ENCODE results near the gene C6orf132. TPM values are rescaled to one million over a fixed set of nuclear protein-coding genes. Genes with fewer than 3 reads are reported as not detected.

Gene C6orf132, protein sequence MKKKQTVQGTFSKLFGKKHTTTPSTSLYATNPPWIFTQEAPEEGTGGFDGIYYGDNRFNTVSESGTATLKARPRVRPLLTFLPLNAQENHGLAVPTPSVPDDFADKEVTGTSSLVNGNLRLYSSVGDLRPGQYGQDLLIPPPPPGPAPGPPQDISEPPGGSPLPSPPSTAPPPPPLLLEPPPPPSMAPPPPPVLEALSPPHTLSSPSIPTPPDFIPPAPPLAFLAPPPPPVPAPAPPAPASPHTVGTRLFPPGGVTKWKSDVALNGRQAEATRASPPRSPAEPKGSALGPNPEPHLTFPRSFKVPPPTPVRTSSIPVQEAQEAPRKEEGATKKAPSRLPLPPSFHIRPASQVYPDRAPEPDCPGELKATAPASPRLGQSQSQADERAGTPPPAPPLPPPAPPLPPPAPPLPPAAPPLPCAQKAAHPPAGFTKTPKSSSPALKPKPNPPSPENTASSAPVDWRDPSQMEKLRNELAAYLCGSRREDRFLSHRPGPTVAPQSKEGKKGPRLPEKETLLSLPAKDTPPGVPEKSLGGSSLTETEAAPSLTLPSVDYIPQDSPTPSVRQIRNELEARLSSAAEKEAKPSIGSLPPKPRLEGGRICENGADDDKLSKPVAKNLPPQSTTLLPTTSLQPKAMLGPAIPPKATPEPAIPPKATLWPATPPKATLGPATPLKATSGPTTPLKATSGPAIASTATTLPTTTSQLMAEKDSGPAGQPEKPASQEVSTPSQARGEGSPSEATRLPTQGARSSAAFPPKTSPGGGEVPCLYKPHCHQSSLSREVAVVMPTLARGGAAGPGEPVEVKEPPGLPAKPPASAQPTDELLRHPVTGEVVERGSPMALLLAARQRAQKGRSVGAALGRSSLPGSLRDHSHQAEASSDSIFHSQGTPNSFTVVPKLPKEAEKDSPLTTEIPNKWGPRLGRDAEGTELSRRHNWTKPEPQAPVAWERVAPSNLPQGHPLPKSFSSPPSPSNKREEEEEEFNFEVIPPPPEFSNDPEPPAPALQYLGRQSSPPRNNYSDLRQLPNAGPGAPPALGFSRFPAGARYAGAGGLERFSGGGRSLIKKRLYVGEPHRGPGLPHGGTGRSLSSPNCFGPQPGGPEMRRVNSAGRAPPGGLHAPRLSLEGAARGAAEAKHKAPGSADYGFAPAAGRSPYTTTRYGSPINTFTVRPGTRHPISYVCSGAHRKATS
- 10 to 100 TPM; 22.2 to 67.6 (median 57.6) TPM for total RNA-seq
- long read RNA-seq, donor 1, partial matches to known transcripts: 3 of 8 reads
- long read RNA-seq, donor 1, other reads (novel, unspliced or antisense): 4 of 8 reads
- long read RNA-seq, donor 2, transcript C6orf132-202 (3 exons, 894 nt): major isoform, 10 of 11 reads
- long read RNA-seq, donor 2, partial matches to known transcripts: 0 of 11 reads
- long read RNA-seq, donor 2, other reads (novel, unspliced or antisense): 1 of 11 reads

DNA sequence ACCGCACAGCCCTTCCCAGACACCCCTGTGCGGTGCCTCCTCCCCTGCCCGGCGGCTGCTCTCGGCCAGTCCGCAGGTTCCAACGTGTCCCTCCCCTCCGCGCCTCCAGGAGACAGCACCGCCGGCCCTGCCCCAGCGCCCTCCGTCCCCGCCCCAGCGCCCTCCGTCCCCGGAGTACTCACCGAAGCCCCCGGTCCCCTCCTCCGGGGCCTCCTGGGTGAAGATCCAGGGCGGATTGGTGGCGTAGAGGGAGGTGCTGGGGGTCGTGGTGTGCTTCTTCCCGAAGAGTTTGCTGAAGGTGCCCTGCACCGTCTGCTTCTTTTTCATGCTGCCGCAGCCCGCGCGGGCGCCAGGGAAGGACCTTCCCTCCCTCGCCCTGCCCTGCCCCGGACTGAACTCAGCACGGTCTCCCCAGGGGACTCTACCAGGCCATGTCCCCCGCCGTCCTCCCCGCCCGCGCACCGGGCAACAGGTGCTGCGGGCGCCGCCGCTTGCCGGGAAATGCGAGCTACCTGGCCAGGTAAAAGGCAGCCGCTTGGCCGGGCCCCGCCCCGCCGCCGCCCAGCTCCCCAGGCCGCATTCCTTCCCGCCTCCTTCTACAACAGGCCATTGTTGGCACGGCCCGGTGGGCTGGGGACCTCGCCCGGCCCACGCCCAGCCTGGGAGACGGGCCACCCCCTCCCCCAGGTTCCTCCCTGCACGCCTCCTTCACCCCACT, at the start of gene C6orf132:
TSS of gene C6orf132 (minus strand) at position 503 of the 718 bp plus-strand sequence. CDS start at position 327, 176 bp downstream.
- ATAC-seq: peak; percentile 73
- no peaks in the 10 kb centered on the region for H3K9me3 ChIP-seq
- H3K36me3 ChIP-seq (ENCODE audit: low read depth): no peaks in the 10 kb centered on the region
- H3K4me3 ChIP-seq: peak within 1 kb of the TSS; percentile 54
- TF ChIP-seq, protein P1, sequence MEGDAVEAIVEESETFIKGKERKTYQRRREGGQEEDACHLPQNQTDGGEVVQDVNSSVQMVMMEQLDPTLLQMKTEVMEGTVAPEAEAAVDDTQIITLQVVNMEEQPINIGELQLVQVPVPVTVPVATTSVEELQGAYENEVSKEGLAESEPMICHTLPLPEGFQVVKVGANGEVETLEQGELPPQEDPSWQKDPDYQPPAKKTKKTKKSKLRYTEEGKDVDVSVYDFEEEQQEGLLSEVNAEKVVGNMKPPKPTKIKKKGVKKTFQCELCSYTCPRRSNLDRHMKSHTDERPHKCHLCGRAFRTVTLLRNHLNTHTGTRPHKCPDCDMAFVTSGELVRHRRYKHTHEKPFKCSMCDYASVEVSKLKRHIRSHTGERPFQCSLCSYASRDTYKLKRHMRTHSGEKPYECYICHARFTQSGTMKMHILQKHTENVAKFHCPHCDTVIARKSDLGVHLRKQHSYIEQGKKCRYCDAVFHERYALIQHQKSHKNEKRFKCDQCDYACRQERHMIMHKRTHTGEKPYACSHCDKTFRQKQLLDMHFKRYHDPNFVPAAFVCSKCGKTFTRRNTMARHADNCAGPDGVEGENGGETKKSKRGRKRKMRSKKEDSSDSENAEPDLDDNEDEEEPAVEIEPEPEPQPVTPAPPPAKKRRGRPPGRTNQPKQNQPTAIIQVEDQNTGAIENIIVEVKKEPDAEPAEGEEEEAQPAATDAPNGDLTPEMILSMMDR (IDR thresholded peaks at IDR 0.05): no peak
- peaks cover 38% of the 10 kb centered on the region for H3K4me1 ChIP-seq (ENCODE audit: low read depth)
- DNase-seq: peak; percentile 88
- intact Hi-C loops (cut with DNase I, micrococcal nuclease): no loop called here

DNA sequence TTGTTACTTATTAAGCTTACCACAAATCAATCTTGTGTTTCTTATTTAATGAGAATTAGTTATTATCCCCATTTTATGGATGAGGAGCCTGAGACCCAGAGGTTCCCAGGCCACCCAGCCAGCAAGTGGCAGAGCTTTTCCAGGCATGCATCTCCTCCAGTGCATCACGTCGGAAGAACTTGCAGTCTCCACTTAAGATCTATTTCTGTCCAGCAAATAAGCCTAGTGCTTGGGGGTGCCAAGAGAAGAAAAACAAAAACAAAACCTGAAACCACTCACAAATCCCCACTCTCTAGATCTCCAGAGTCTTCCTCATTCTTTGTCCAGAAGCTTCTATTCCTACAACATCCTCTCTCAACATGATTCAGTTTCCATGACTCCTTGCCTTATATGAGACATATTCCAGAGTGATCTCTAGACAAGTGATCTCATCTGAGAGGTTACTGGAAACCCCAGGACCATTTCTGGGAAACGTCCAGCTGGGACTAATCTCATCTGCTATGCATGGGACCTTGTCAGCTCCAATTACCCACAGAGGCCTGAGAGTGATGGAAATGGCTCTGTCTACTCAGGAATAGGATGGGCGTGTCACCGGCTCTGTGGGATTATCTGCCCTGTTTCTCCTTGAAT, 48.2 kb upstream of the C6orf132 start:
- H3K4me1 ChIP-seq (ENCODE audit: low read depth): no peaks in the 10 kb centered on the region
- no peaks in the 10 kb centered on the region for H3K36me3 ChIP-seq (ENCODE audit: low read depth)
- H3K9me3 ChIP-seq: no peaks in the 10 kb centered on the region
- ATAC-seq: peak; percentile 19
- intact Hi-C loops (cut with DNase I, micrococcal nuclease): no loop called here
- no peak for DNase-seq
- TF ChIP-seq, protein P1 (IDR thresholded peaks at IDR 0.05): no peak
- H3K4me3 ChIP-seq: no peak overlapping the region

- DNase-seq: no peak
- TF ChIP-seq, protein P1 (IDR thresholded peaks at IDR 0.05): no peak
- Histone ChIP-seq H3K4me1 (ENCODE audit: low read depth) (no peaks in the 10 kb centered on the region), H3K9me3 (no peaks in the 10 kb centered on the region), H3K4me3 (no peak overlapping the region), H3K36me3 (ENCODE audit: low read depth) (no peaks in the 10 kb centered on the region)
- intact Hi-C loops (cut with DNase I, micrococcal nuclease): no loop called here
- ATAC-seq: no peak
These were observed 46.0 kb upstream of the C6orf132 start for GRCh38 chr6:42188406-42188805.

DNA sequence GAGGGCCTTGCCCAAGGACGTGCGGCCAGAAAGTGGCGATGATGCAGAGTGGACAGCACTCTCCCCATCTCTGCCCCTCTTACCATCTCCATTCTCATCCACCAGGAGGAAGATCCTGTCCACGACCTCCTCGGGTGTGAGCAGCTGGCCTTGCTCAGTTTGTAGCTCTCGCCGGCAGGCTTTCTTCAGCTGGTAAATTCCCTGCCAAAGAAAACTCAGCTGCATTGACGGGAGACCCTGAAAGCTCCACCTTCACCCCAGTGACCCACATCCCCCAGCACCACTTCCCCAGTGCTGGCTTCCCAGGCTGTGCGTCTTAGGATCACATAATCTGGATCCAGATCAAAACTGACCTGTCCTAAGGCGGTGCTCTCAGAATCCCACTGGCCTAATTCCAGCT, 43.2 kb upstream of the C6orf132 start:
- DNase-seq (no peak), ATAC-seq (no peak)
- no peak overlapping the region for H3K4me3 ChIP-seq
- TF ChIP-seq, protein P1 (IDR thresholded peaks at IDR 0.05): no peak
- intact Hi-C loops (cut with DNase I, micrococcal nuclease): no loop called here
- no peaks in the 10 kb centered on the region for H3K4me1 ChIP-seq (ENCODE audit: low read depth)
- no peaks in the 10 kb centered on the region for H3K36me3 ChIP-seq (ENCODE audit: low read depth)
- no peaks in the 10 kb centered on the region for H3K9me3 ChIP-seq

Measured in mucosa of descending colon (tissue), 3 donors.